Activated T-cell treated with anti-CD3 and anti-CD28 coated beads, Interleukin-2, amount 50 U/mL, for 1 hour (primary cell): ENCODE data around the gene SLCO2B1.
"Not testable (repeated sequence)": the region's sequence is repeated elsewhere in the genome, so short reads cannot be mapped to it uniquely, and the experiment has no call there.

Experiments used
- DNase-seq: peaks from one replicate; pipeline ENCODE4 v3.0.0-alpha.2; 2020

The SLCO2B1 gene

GRCh38 chr11:75150879-75151278, at the start of gene SLCO2B1:
TSS of gene SLCO2B1 (plus strand) at chr11:75151107. CDS start at chr11:75151382, 275 bp downstream.
- no peak for DNase-seq

GRCh38 chr11:75101424-75102128, 49.3 kb upstream of the SLCO2B1 start:
- no peak for DNase-seq

- DNase-seq, result no peak
These were observed 47.4 kb upstream of the SLCO2B1 start for GRCh38 chr11:75103380-75104026.

GRCh38 chr11:75105462-75105925, 45.4 kb upstream of the SLCO2B1 start:
- DNase-seq, result no peak

- not testable (repeated sequence) for DNase-seq
These were observed 44.8 kb upstream of the SLCO2B1 start for GRCh38 chr11:75105967-75106681.

GRCh38 chr11:75107187-75107586, 43.7 kb upstream of the SLCO2B1 start:
- DNase-seq, result no peak

GRCh38 chr11:75112200-75112599, 38.7 kb upstream of the SLCO2B1 start:
- no peak for DNase-seq

GRCh38 chr11:75113030-75113429, 37.9 kb upstream of the SLCO2B1 start:
- DNase-seq, result no peak

- no peak for DNase-seq
These were observed 36.4 kb upstream of the SLCO2B1 start for GRCh38 chr11:75114465-75114864.

GRCh38 chr11:75118577-75118976, 32.3 kb upstream of the SLCO2B1 start:
- no peak for DNase-seq

GRCh38 chr11:75126564-75126963, 24.3 kb upstream of the SLCO2B1 start:
- DNase-seq, result no peak

GRCh38 chr11:75132080-75132479, 18.8 kb upstream of the SLCO2B1 start:
- DNase-seq, result no peak

- no peak for DNase-seq
These were observed 16.9 kb upstream of the SLCO2B1 start for GRCh38 chr11:75133976-75134375.

- no peak for DNase-seq
These were observed 15.8 kb upstream of the SLCO2B1 start for GRCh38 chr11:75135021-75135650.

- DNase-seq, result no peak
These were observed 15.3 kb upstream of the SLCO2B1 start for GRCh38 chr11:75135651-75136050.

GRCh38 chr11:75140269-75141138, 10.4 kb upstream of the SLCO2B1 start:
- peak; percentile 83 for DNase-seq

GRCh38 chr11:75141166-75141565, 9.7 kb upstream of the SLCO2B1 start:
- no peak for DNase-seq

- peak; percentile 69 for DNase-seq
These were observed 8.0 kb upstream of the SLCO2B1 start for GRCh38 chr11:75142714-75143419.

GRCh38 chr11:75143420-75143731, 7.5 kb upstream of the SLCO2B1 start:
- no peak for DNase-seq

GRCh38 chr11:75144716-75145014, 6.2 kb upstream of the SLCO2B1 start:
- DNase-seq, result no peak

GRCh38 chr11:75145196-75145971, 5.5 kb upstream of the SLCO2B1 start:
- DNase-seq, result no peak
